ENCODE measurements around the gene TSPAN19.
"Not testable (repeated sequence)": the region's sequence is repeated elsewhere in the genome, so short reads cannot be mapped to it uniquely, and the experiment has no call there.

Gene TSPAN19

DNA sequence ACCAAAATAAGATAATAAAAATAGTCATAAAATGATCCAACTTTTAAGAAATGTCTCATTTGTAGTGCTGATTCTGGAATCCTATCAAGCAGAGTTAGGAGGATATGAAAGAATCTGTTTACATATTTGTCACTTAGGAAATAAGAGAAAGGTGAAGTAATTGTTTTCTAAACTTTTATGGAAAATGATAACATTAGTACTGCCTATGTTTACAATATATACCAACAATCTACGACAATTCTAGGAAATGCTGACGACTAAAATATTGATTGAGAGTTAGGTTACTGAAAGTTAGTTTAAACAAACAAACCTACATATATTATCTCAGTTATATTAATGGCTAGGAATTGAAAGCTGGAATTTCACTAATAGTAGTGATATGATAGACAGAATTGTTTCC, 18.0 kb downstream of the TSPAN19 start:
- no peak for TF ChIP-seq CTCF (IDR thresholded peaks at IDR 0.05; ENCODE audit: insufficient read depth, low read depth, low read length, missing control alignments)
- no peak overlapping the region for H3K4me3 ChIP-seq (ENCODE audit: low read depth, low read length)
- DNase-seq (ENCODE audit: low read depth), result no peak

- no peak for TF ChIP-seq CTCF (IDR thresholded peaks at IDR 0.05; ENCODE audit: insufficient read depth, low read depth, low read length, missing control alignments)
- DNase-seq (ENCODE audit: low read depth), result no peak
- H3K4me3 ChIP-seq (ENCODE audit: low read depth, low read length), result no peak overlapping the region
These were observed 18.5 kb downstream of the TSPAN19 start for GRCh38 chr12:85017618-85018017.

GRCh38 chr12:85017133-85017532, 18.9 kb downstream of the TSPAN19 start:
- no peak overlapping the region for H3K4me3 ChIP-seq (ENCODE audit: low read depth, low read length)
- DNase-seq (ENCODE audit: low read depth), result no peak
- no peak for TF ChIP-seq CTCF (IDR thresholded peaks at IDR 0.05; ENCODE audit: insufficient read depth, low read depth, low read length, missing control alignments)

DNA sequence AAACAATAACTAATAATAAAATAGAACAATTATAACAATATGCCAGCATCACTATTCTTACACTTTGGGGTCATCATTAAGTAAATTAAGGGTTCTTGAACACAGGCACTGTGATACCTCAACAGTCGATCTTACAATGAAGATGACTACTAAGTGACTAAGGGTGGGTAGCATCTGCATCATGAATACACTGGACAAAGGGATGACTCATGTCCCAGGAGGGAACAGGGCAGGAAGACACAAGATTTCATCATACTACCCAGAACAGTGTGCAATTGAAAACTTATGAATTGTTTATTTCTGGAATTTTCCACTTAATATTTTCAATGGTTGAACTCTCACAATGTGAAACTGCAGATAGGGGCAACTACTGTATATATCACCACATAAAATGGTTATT, 19.7 kb downstream of the TSPAN19 start:
- TF ChIP-seq CTCF (IDR thresholded peaks at IDR 0.05; ENCODE audit: insufficient read depth, low read depth, low read length, missing control alignments), result no peak
- no peak for DNase-seq (ENCODE audit: low read depth)
- no peak overlapping the region for H3K4me3 ChIP-seq (ENCODE audit: low read depth, low read length)

DNA sequence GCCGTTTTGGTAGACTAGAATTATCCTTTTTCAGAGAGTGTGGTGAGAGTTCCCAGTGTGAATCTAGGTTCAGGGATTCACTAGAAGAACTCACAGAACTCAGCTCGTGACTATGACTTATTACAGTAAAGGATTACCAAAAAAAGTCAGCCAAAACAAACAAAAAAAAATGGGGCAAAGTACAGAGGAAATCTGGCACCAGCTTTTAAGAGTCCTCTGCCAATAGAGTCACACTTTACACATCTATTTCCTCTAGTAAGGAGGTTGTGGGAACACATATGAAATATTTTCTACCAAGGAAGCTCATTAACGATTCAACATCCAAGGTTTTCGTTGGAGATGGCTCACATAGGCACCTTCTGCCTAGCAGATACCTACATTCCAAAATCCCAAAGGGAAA, 28.2 kb downstream of the TSPAN19 start:
- no peak overlapping the region for H3K4me3 ChIP-seq (ENCODE audit: low read depth, low read length)
- DNase-seq (ENCODE audit: low read depth), result no peak

DNA sequence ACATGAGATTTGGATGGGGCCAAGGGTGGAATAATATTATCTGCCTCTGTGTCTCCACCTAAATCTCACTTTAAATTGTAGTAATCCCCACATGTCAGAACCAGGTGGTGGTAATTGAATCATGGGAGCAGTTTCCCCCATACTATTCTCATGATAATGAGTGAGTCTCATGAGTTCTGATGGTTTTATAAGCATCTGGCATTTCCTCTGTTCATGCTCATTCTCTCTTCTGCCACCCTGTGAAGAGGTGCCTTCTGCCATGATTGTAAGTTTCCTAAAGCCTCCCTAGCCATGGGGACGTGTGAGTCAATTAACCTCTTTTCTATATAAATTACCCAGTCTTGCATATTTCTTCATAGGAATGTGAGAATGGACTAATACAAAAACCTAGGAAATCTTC, 29.9 kb downstream of the TSPAN19 start:
- no peak for DNase-seq (ENCODE audit: low read depth)
- H3K4me3 ChIP-seq (ENCODE audit: low read depth, low read length), result no peak overlapping the region
- TF ChIP-seq CTCF (IDR thresholded peaks at IDR 0.05; ENCODE audit: insufficient read depth, low read depth, low read length, missing control alignments), result no peak

More for the DNA sequence above, 28.2 kb downstream of the TSPAN19 start:
- no peak for TF ChIP-seq CTCF (IDR thresholded peaks at IDR 0.05; ENCODE audit: insufficient read depth, low read depth, low read length, missing control alignments)

GRCh38 chr12:85005615-85006014, 30.5 kb downstream of the TSPAN19 start:
- H3K4me3 ChIP-seq (ENCODE audit: low read depth, low read length), result no peak overlapping the region
- DNase-seq (ENCODE audit: low read depth), result no peak
- no peak for TF ChIP-seq CTCF (IDR thresholded peaks at IDR 0.05; ENCODE audit: insufficient read depth, low read depth, low read length, missing control alignments)

DNA sequence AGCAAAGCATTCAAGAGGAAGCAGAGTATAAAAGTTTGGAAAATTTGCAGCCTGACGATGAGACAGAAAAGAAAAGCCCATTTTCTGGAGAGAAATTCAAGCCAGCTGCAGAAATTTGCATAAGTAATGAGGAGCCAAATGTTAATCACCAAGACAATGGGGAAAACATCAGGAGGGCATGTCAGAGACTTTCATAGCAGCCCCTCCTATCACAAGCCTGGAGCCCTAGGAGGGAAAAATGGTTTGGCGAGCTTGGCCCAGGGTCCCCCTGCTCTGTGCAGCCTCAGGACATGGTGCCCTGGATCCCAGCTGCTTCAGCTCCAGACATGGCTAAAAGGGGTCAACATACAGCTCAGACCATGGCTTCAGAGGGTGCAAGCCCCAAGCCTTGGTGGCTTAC, 31.0 kb downstream of the TSPAN19 start:
- DNase-seq (ENCODE audit: low read depth); H3K4me3 ChIP-seq (ENCODE audit: low read depth, low read length): not testable (repeated sequence)
